PC-9 (cell line): ENCODE measurements around the gene SPOP. TPM values are rescaled to one million over a fixed set of nuclear protein-coding genes. Genes with fewer than 3 reads are reported as not detected.

Experiments used
- BruUV-seq: library from RNA; stranded (reverse); fragments of 400-500 nt; replicated peaks from 2 replicates; lab custom pipeline; 2021; lab: Mats Ljungman, UMichigan
- CTCF ChIA-PET: fragments of 300-600 bp; sonication (Branson Sonifier 250); formaldehyde crosslinking; loops from one replicate; lab custom pipeline; 2022; ENCODE audit warnings: antibody characterized with exemption; lab: Charles Lee
- POLR2A ChIA-PET: fragments of 300-600 bp; sonication (Branson Sonifier 250); formaldehyde crosslinking; loops from one replicate; lab custom pipeline; 2022; ENCODE audit warnings: antibody characterized with exemption; ENCODE audit not compliant: unreplicated experiment; lab: Charles Lee
- DNase-seq, 2 experiments: peaks; one replicate each; pipeline versions ENCODE4 v3.0.0 to v3.0.0-alpha.2; 2015 to 2022; ENCODE audit warnings: mixed read lengths in 1 of 2
- H2AFZ ChIP-seq: fragments of 200-600 bp; sonication (generic); 2 replicates; pipeline ENCODE4 v1.8.1; 2017; ENCODE audit warnings: antibody characterized with exemption
- H3F3A ChIP-seq: fragments of 200-600 bp; sonication (generic); 2 replicates; pipeline ENCODE4 v1.8.1; 2017; ENCODE audit warnings: antibody characterized with exemption, mild to moderate bottlenecking, low read depth; ENCODE audit not compliant: insufficient read depth
- H3K27ac ChIP-seq: fragments of 200-600 bp; sonication (generic); 2 replicates; pipeline ENCODE4 v1.6.1; 2016; ENCODE audit warnings: mixed run types
- H3K27me3 ChIP-seq: fragments of 200-600 bp; sonication (generic); 2 replicates; pipeline ENCODE4 v1.6.1; 2016; ENCODE audit warnings: low read depth, mixed run types; ENCODE audit not compliant: insufficient read depth
- H3K36me3 ChIP-seq: fragments of 200-600 bp; sonication (generic); 2 replicates; pipeline ENCODE4 v1.6.1; 2016; ENCODE audit warnings: low read depth, mixed run types
- H3K4me1 ChIP-seq: fragments of 200-600 bp; sonication (generic); replicated peaks from 2 replicates; pipeline ENCODE4 v1.6.1; 2016; ENCODE audit warnings: mixed run types; ENCODE audit not compliant: insufficient read depth
- H3K4me2 ChIP-seq: fragments of 200-600 bp; sonication (generic); 2 replicates; pipeline ENCODE4 v1.6.1; 2017; ENCODE audit warnings: mixed run types
- H3K4me3 ChIP-seq: fragments of 200-600 bp; sonication (generic); 2 replicates; pipeline ENCODE4 v1.6.1; 2016; ENCODE audit warnings: mixed run types
- H3K79me2 ChIP-seq: fragments of 200-600 bp; sonication (generic); 2 replicates; pipeline ENCODE4 v1.6.1; 2017; ENCODE audit warnings: low read depth, mixed run types
- H3K9me2 ChIP-seq: fragments of 200-600 bp; sonication (generic); 2 replicates; pipeline ENCODE4 v1.8.1; 2017; ENCODE audit warnings: mild to moderate bottlenecking; ENCODE audit not compliant: insufficient read depth
- H3K9me3 ChIP-seq: fragments of 200-600 bp; sonication (generic); 2 replicates; pipeline ENCODE4 v1.8.1; 2016; ENCODE audit warnings: low read depth; ENCODE audit not compliant: insufficient read depth
- H4K20me1 ChIP-seq: fragments of 200-600 bp; sonication (generic); 2 replicates; pipeline ENCODE4 v1.8.1; 2017; ENCODE audit not compliant: insufficient read depth
- CTCF ChIP-seq: fragments of 200-600 bp; sonication (generic); conservative IDR thresholded peaks from 2 replicates; pipeline ENCODE4 v1.6.1; 2017; ENCODE audit warnings: mixed run types, antibody characterized with exemption, mild to moderate bottlenecking, moderate library complexity
- EZH2 ChIP-seq: fragments of 200-600 bp; sonication (generic); IDR thresholded peaks from 2 replicates; pipeline ENCODE4 v1.8.0; 2017; ENCODE audit warnings: antibody characterized with exemption, low read depth
- intact Hi-C: fragments of 100-400 bp; cut with micrococcal nuclease; formaldehyde crosslinking; loops from one replicate; pipeline ENCODE4 v1.10.0; 2022; ENCODE audit not compliant: unreplicated experiment
- total RNA-seq: library from RNA; stranded (reverse); gene quantifications from 2 replicates; pipeline ENCODE4 v1.2.3, GENCODE V29; 2021

The SPOP gene
- total RNA-seq, 1 experiment from 2014 or later, result 41.7 TPM

DNA sequence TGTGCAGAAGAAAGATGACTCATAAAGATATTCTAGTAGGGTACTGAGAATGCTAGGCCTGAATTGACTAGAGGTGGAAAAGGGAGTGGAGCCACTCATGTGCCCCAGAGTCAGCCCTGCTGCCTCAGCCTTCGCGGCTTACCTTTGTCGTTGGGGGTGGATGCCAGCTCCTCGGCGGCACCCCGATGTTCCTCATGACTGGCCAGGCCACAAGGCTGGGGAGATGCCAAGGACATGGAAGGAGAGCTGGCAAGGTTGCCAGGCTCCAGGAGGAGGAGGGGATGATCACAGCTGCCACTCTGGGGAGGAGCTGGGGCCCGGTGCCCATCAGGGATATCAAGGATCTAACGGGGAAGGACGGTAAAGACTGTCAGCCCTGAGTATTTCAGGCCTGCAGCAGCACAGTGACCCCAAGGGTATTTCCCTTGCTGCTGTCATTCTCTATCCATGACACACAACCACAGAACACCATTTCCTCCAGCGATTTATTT lies 39.5 kb upstream of the SPOP start:
- no TSS peak for BruUV-seq
- H3K4me1 ChIP-seq, result no peaks in the 10 kb centered on the region
- CTCF ChIA-PET, result interaction anchor here (0.5 kb wide), 1 partner anchor 46 kb away, joined by 5 read pairs; the partner anchor contains the start of gene FAM117A

GRCh38 chr17:49716668-49717364 lies 38.9 kb upstream of the SPOP start:
- H2AFZ ChIP-seq, result no peak overlapping the region
- H3K27me3 ChIP-seq, result no peaks in the 10 kb centered on the region
- no peaks in the 10 kb centered on the region for H3K9me2 ChIP-seq
- no peak for TF ChIP-seq EZH2
- H3F3A ChIP-seq, result no peaks in the 10 kb centered on the region
- ChIA-PET POLR2A (no interaction called here), CTCF (no interaction called here)
- no peaks in the 10 kb centered on the region for H3K79me2 ChIP-seq
- DNase-seq, result no peak
- no peaks in the 10 kb centered on the region for H3K36me3 ChIP-seq
- no peak overlapping the region for H3K27ac ChIP-seq
- intact Hi-C loops, result no loop called here
- H3K4me1 ChIP-seq, result no peaks in the 10 kb centered on the region
- H3K9me3 ChIP-seq, result no peaks in the 10 kb centered on the region; the same call in 1 of the 2 replicates
- no TSS peak for BruUV-seq
- no peak overlapping the region for H3K4me3 ChIP-seq
- H4K20me1 ChIP-seq, result no peaks in the 10 kb centered on the region
- no peak overlapping the region for H3K4me2 ChIP-seq

More for the DNA sequence above, 39.5 kb upstream of the SPOP start:
- H3K79me2 ChIP-seq, result no peaks in the 10 kb centered on the region
- DNase-seq, result no peak
- H3F3A ChIP-seq, result no peaks in the 10 kb centered on the region
- intact Hi-C loops, result no loop called here
- TF ChIP-seq CTCF (no peak), EZH2 (no peak)
- H3K27me3 ChIP-seq, result no peaks in the 10 kb centered on the region
- H3K9me2 ChIP-seq, result no peaks in the 10 kb centered on the region
- POLR2A ChIA-PET, result no interaction called here
- H3K27ac ChIP-seq, result no peak overlapping the region
- no peak overlapping the region for H2AFZ ChIP-seq
- no peaks in the 10 kb centered on the region for H3K36me3 ChIP-seq
- H3K4me3 ChIP-seq, result no peak overlapping the region
- no peak overlapping the region for H3K4me2 ChIP-seq
- no peaks in the 10 kb centered on the region; the same call in 1 of the 2 replicates for H3K9me3 ChIP-seq
- H4K20me1 ChIP-seq, result no peaks in the 10 kb centered on the region

GRCh38 chr17:49715717-49716279 lies 37.9 kb upstream of the SPOP start:
- Histone ChIP-seq H3K4me1 (no peaks in the 10 kb centered on the region), H2AFZ (no peak overlapping the region), H3K9me3 (no peaks in the 10 kb centered on the region; the same call in 1 of the 2 replicates), H3K79me2 (no peaks in the 10 kb centered on the region), H3K27me3 (no peaks in the 10 kb centered on the region), H3K4me3 (no peak overlapping the region), H3K36me3 (no peaks in the 10 kb centered on the region), H3K9me2 (no peaks in the 10 kb centered on the region), H3F3A (no peaks in the 10 kb centered on the region), H3K4me2 (no peak overlapping the region), H3K27ac (no peak overlapping the region), H4K20me1 (no peaks in the 10 kb centered on the region)
- BruUV-seq, result no TSS peak
- intact Hi-C loops, result no loop called here
- ChIA-PET POLR2A (no interaction called here), CTCF (interaction anchor here (0.5 kb wide), 1 partner anchor 1472 kb away, joined by 7 read pairs; no protein-coding TSS in a partner anchor)
- DNase-seq, result no peak
- TF ChIP-seq CTCF, result no peak
- no peak for TF ChIP-seq EZH2
